ENCODE data around the gene HLF. TPM values are rescaled to one million over a fixed set of nuclear protein-coding genes. Genes with fewer than 3 reads are reported as not detected.

Gene HLF
- total and polyA plus RNA-seq, 2 donors (not counting 3 experiments of a cell fraction or from before 2014, with no cell fraction given) = not detected

DNA sequence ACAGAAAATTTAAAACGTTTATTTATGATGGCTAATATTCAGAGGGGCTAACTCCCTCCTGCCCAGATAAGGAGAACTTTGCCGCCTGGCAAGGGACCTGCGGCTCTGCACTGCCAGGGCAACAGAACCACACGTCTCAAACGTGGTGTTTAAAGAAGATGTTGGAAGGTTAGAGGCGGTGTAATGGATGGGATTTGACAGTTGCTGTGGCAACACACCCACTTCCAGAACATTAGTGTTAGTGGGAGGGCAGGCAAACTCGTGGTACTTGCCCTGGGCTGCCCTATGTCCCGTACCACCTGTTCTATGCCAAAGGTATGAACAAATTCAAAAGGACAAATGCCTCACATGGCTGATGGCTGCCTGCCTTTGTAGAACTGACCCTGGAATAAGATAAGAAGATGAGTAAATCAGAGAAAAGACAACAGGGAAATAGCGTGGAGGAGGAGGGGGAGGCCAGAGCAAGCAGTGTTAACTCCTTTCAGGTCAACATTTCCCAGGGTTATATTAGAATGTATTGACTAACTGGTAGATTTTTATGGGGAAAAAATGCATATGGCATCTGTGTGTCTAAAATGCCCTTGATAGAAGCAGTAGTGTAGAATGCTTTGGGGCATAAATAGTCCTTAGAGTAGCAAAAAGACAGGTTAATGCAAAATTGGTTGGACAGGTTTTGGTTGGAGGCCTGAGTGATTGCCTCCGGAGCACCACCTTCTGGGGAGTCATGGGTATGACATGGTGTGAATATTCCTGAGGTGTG lies 30.8 kb downstream of the HLF start:
- CTCF ChIA-PET = interaction anchor here (0.6 to 3.7 kb wide), 27 partner anchors 10 to 322 kb away, joined by 3 to 84 read pairs (median 4); no protein-coding TSS in a partner anchor
- dilution Hi-C loops (cut with MboI; ENCODE audit: extremely low pct_ligation_motif_present, low sequenced_read_pairs) = no loop called here

More for the DNA sequence above, 30.8 kb downstream of the HLF start:
- Histone ChIP-seq H3K27me3 (ENCODE audit: control insufficient read depth in 2 of 2, insufficient read depth in 2 of 2, low read length in 2 of 2) (no peaks in the 10 kb centered on the region), H3K4me2 (ENCODE audit: insufficient read depth, low read length) (no peak overlapping the region), H3K9me1 (replicated peaks; ENCODE audit: control insufficient read depth, extremely low read depth, insufficient read depth, low read length) (no peaks in the 10 kb centered on the region), H3K9me3 (replicated peaks; ENCODE audit: control insufficient read depth, insufficient read depth, low read length) (no peaks in the 10 kb centered on the region), H3K4me1 (ENCODE audit: control insufficient read depth, extremely low read depth, insufficient read depth, low read length) (no peaks in the 10 kb centered on the region), H3K36me3 (ENCODE audit: control insufficient read depth in 2 of 2, extremely low read depth in 1 of 2, insufficient read depth in 2 of 2, low read length in 2 of 2) (no peaks in the 10 kb centered on the region), H3K4me3 (replicated peaks in 1 of 3; ENCODE audit: insufficient read depth in 1 of 3, low read depth in 1 of 3, low read length in 3 of 3) (no peak overlapping the region), H2AFZ (ENCODE audit: low read depth, low read length) (no peak overlapping the region), H3K79me2 (ENCODE audit: control insufficient read depth, insufficient read depth, low read length) (no peaks in the 10 kb centered on the region), H4K20me1 (replicated peaks; ENCODE audit: control insufficient read depth, extremely low read depth, insufficient read depth, low read length) (no peaks in the 10 kb centered on the region), H3K27ac (ENCODE audit: insufficient read depth, low read depth, low read length) (no peak overlapping the region), H3K9ac (replicated peaks; ENCODE audit: extremely low read depth, insufficient read depth, low read length) (no peak overlapping the region)
- peak; percentile 69 for FAIRE-seq
- BruUV-seq (replicated peaks) = no TSS peak
- peak; percentile 65 for DNase-seq (ENCODE audit: low read depth, low spot score)
- no peak for TF ChIP-seq EZH2 (IDR thresholded peaks at IDR 0.05; ENCODE audit: borderline replicate concordance, low read depth, low read length, severe bottlenecking)
- peak; percentile 68 to 82 for TF ChIP-seq CTCF (IDR thresholded peaks at IDR 0.05; ENCODE audit: extremely low read depth in 1 of 2, insufficient read depth in 1 of 2, low read depth in 1 of 2, low read length in 2 of 2)
- intact Hi-C loops (cut with micrococcal nuclease) = loop anchor here (1.0 to 2.0 kb wide), 3 partner anchors 219 to 302 kb away; no protein-coding TSS in a partner anchor
- POLR2A ChIA-PET = no interaction called here

Measured in endothelial cell of umbilical vein (primary cell).